Neural cell (in vitro differentiated cells): Measurements from ENCODE around the gene GRID1. TPM values are rescaled to one million over a fixed set of nuclear protein-coding genes. Genes with fewer than 3 reads are reported as not detected.

Experiments
- H2AFZ ChIP-seq: fragments of 200-600, 300-800 bp; sonication (generic), shearing (Covaris generic); 2 replicates; pipeline ENCODE4 v1.6.0; 2014; ENCODE audit warnings: low read depth, mild to moderate bottlenecking, antibody characterized with exemption, low read length, moderate library complexity
- H3F3A ChIP-seq: fragments of 200-600 bp; shearing (Covaris generic); 2 replicates; pipeline ENCODE4 v1.6.1; 2016; ENCODE audit warnings: mild to moderate bottlenecking, moderate library complexity, mixed read lengths, antibody characterized with exemption, low read length; ENCODE audit not compliant: insufficient read depth, poor library complexity, severe bottlenecking
- H3K27ac ChIP-seq: fragments of 200-600, 300-800 bp; sonication (generic), shearing (Covaris generic); 2 replicates; pipeline ENCODE4 v1.5.1; 2014; ENCODE audit warnings: mild to moderate bottlenecking, low read length, moderate library complexity
- H3K27me3 ChIP-seq: fragments of 300-800, 200-600 bp; sonication (generic), shearing (Covaris generic); 2 replicates; pipeline ENCODE4 v1.6.0; 2014; ENCODE audit warnings: mild to moderate bottlenecking, low read depth, low read length, moderate library complexity; ENCODE audit not compliant: insufficient read depth
- H3K36me3 ChIP-seq: fragments of 300-800, 200-600 bp; sonication (generic), shearing (Covaris generic); 2 replicates; pipeline ENCODE4 v1.5.1; 2014; ENCODE audit warnings: mild to moderate bottlenecking, antibody characterized with exemption, low read length, moderate library complexity; ENCODE audit not compliant: insufficient read depth
- H3K4me2 ChIP-seq: fragments of 300-800, 200-600 bp; sonication (generic), shearing (Covaris generic); 2 replicates; pipeline ENCODE4 v1.6.0; 2014; ENCODE audit warnings: mild to moderate bottlenecking, low read length
- H3K4me3 ChIP-seq: fragments of 300-800, 200-600 bp; sonication (generic), shearing (Covaris generic); 2 replicates; pipeline ENCODE4 v1.5.1; 2014; ENCODE audit warnings: mild to moderate bottlenecking, low read length, moderate library complexity
- H3K79me2 ChIP-seq: fragments of 200-600 bp; shearing (Covaris generic); replicated peaks from 2 replicates; pipeline ENCODE4 v1.6.0; 2014; ENCODE audit warnings: mild to moderate bottlenecking, low read length, moderate library complexity; ENCODE audit not compliant: insufficient read depth
- H3K9ac ChIP-seq: fragments of 300-800, 200-600 bp; sonication (generic), shearing (Covaris generic); 2 replicates; pipeline ENCODE4 v1.6.1; 2016; ENCODE audit warnings: mild to moderate bottlenecking, low read length, mixed read lengths
- H3K9me2 ChIP-seq: fragments of 200-600 bp; shearing (Covaris generic); 2 replicates; pipeline ENCODE4 v1.6.1; 2016; ENCODE audit warnings: mild to moderate bottlenecking, low read length, mixed read lengths; ENCODE audit not compliant: insufficient read depth
- H3K9me3 ChIP-seq: fragments of 200-600, 300-800 bp; sonication (generic), shearing (Covaris generic); 2 replicates; pipeline ENCODE4 v1.6.1; 2016; ENCODE audit warnings: mild to moderate bottlenecking, mixed run types, low read length, moderate library complexity, mixed read lengths
- H4K20me1 ChIP-seq: fragments of 200-600 bp; shearing (Covaris generic); 2 replicates; pipeline ENCODE4 v1.6.1; 2016; ENCODE audit warnings: mild to moderate bottlenecking, mixed run types; ENCODE audit not compliant: insufficient read depth
- CTCF ChIP-seq: fragments of 450-650 bp; IDR thresholded peaks from 2 replicates; pipeline ENCODE4 v1.5.1; 2014; ENCODE audit warnings: antibody characterized with exemption, mild to moderate bottlenecking, moderate library complexity; ENCODE audit not compliant: poor library complexity, severe bottlenecking
- EP300 ChIP-seq: fragments of 450-650 bp; conservative IDR thresholded peaks from 2 replicates; pipeline ENCODE4 v1.6.1; 2014; ENCODE audit warnings: antibody characterized with exemption, mild to moderate bottlenecking, moderate library complexity; ENCODE audit not compliant: poor library complexity, severe bottlenecking
- EZH2 ChIP-seq: fragments of 200-600, 300-800 bp; shearing (Covaris generic), sonication (generic); IDR thresholded peaks from 2 replicates; pipeline ENCODE4 v1.6.1; 2014; ENCODE audit warnings: antibody characterized with exemption, low read length, borderline replicate concordance, mild to moderate bottlenecking; ENCODE audit not compliant: insufficient read depth, poor library complexity, severe bottlenecking
- MXI1 ChIP-seq: fragments of 450-650 bp; conservative IDR thresholded peaks from 2 replicates; pipeline ENCODE4 v1.6.1; 2014; ENCODE audit warnings: antibody characterized with exemption, mild to moderate bottlenecking; ENCODE audit not compliant: poor library complexity, severe bottlenecking
- POLR2AphosphoS5 ChIP-seq: IDR thresholded peaks from 2 replicates; pipeline ENCODE4 v1.6.1; 2012
- RAD21 ChIP-seq: fragments of 450-650 bp; conservative IDR thresholded peaks from 2 replicates; pipeline ENCODE4 v1.6.1; 2014; ENCODE audit warnings: antibody characterized with exemption, mild to moderate bottlenecking, moderate library complexity
- REST ChIP-seq: IDR thresholded peaks from 2 replicates; pipeline ENCODE4 v1.6.1; 2012; ENCODE audit warnings: borderline replicate concordance
- SMC3 ChIP-seq: fragments of 450-650 bp; conservative IDR thresholded peaks from 2 replicates; pipeline ENCODE4 v1.6.1; 2014; ENCODE audit warnings: antibody characterized with exemption, mild to moderate bottlenecking, moderate library complexity; ENCODE audit not compliant: poor library complexity
- TAF1 ChIP-seq: IDR thresholded peaks from 2 replicates; pipeline ENCODE4 v1.6.1; 2012; ENCODE audit warnings: low read depth
- polyA plus RNA-seq: library from polyadenylated mRNA; depleted of rRNA; stranded (reverse); fragments of >200 nt; gene quantifications from 2 replicates; pipeline ENCODE4 v1.2.3, GENCODE V29; 2014

GRID1 gene
- polyA plus RNA-seq, 1 donor from 2014 or later: 7.3 TPM

- H3K36me3 ChIP-seq: no peaks in the 10 kb centered on the region
These were observed 281.5 kb downstream of the GRID1 start for GRCh38 chr10:86085136-86085535.

GRCh38 chr10:86084585-86084984, 282.0 kb downstream of the GRID1 start:
- no peaks in the 10 kb centered on the region for H3K36me3 ChIP-seq
- no peaks in the 10 kb centered on the region for H3F3A ChIP-seq
- no peak overlapping the region for H2AFZ ChIP-seq
- no peaks in the 10 kb centered on the region for H3K9me3 ChIP-seq
- no peaks in the 10 kb centered on the region for H3K27me3 ChIP-seq
- no peak overlapping the region for H3K9ac ChIP-seq
- TF ChIP-seq POLR2AphosphoS5 (no peak), REST (no peak), RAD21 (no peak)
- no peak overlapping the region for H3K4me3 ChIP-seq
- no peak overlapping the region for H3K27ac ChIP-seq
- H3K4me2 ChIP-seq: no peak overlapping the region
- no peaks in the 10 kb centered on the region for H4K20me1 ChIP-seq
- no peaks in the 10 kb centered on the region for H3K79me2 ChIP-seq
- H3K9me2 ChIP-seq: no peaks in the 10 kb centered on the region

More at GRCh38 chr10:86085136-86085535, 281.5 kb downstream of the GRID1 start:
- H3K27ac ChIP-seq: no peak overlapping the region
- H3K9me2 ChIP-seq: no peaks in the 10 kb centered on the region
- TF ChIP-seq MXI1 (no peak), REST (no peak), SMC3 (no peak), EZH2 (no peak), CTCF (no peak), TAF1 (no peak), EP300 (no peak), POLR2AphosphoS5 (no peak), RAD21 (no peak)
- H4K20me1 ChIP-seq: no peaks in the 10 kb centered on the region
- no peaks in the 10 kb centered on the region for H3F3A ChIP-seq
- no peaks in the 10 kb centered on the region for H3K9me3 ChIP-seq
- H3K4me2 ChIP-seq: no peak overlapping the region
- no peaks in the 10 kb centered on the region for H3K79me2 ChIP-seq
- no peak overlapping the region for H3K9ac ChIP-seq
- H3K4me3 ChIP-seq: no peak overlapping the region
- no peak overlapping the region for H2AFZ ChIP-seq
- H3K27me3 ChIP-seq: no peaks in the 10 kb centered on the region
